Measurements from ENCODE around the gene TSPAN11. TPM values are rescaled to one million over a fixed set of nuclear protein-coding genes. Genes with fewer than 3 reads are reported as not detected.
"Not testable (repeated sequence)": the region's sequence is repeated elsewhere in the genome, so short reads cannot be mapped to it uniquely, and the experiment has no call there.

TSPAN11 gene
- total RNA-seq, 4 donors from 2014 or later = 1.5 to 3.0 (median 2.9) TPM

GRCh38 chr12:31008961-31009840 lies 82.7 kb downstream of the TSPAN11 start:
- in situ Hi-C loops (cut with MboI; ENCODE audit: low pct_ligation_motif_present in 1 of 4, low pct_unique_long_range_greater_than_20kb in 1 of 4, low sequenced_read_pairs in 3 of 4) = no loop called here
- Histone ChIP-seq H3K27me3 (no peaks in the 10 kb centered on the region), H3K4me1 (peaks cover 0 to 5% (median 0%) of the 10 kb centered on the region in 4 donors), H3K4me3 (no peak overlapping the region), H3K27ac (no peak overlapping the region), H3K36me3 (no peaks in the 10 kb centered on the region), H3K9me3 (no peaks in the 10 kb centered on the region)
- no peak for DNase-seq
- intact Hi-C loops (cut with DNase I; ENCODE audit: low total_unique reads) = no loop called here
- WGBS, 2 donors (ENCODE audit: low coverage in 1 of 2) = 93 to 100% methylated on average over 3 to 19 of the region's 19 CpGs
- no peak for TF ChIP-seq POLR2A (IDR thresholded peaks at IDR 0.05)
- no peak for TF ChIP-seq CTCF (IDR thresholded peaks at IDR 0.05)
- no peak for TF ChIP-seq EP300 (IDR thresholded peaks at IDR 0.05; ENCODE audit: low read depth)
- no peak for TF ChIP-seq POLR2AphosphoS5 (IDR thresholded peaks at IDR 0.05)

- Histone ChIP-seq H3K27ac (no peak overlapping the region), H3K27me3 (no peaks in the 10 kb centered on the region), H3K9me3 (no peaks in the 10 kb centered on the region), H3K36me3 (no peaks in the 10 kb centered on the region), H3K4me3 (no peak overlapping the region), H3K4me1 (peaks cover 0 to 5% (median 0%) of the 10 kb centered on the region in 4 donors)
- TF ChIP-seq POLR2AphosphoS5 (IDR thresholded peaks at IDR 0.05) (no peak), EP300 (IDR thresholded peaks at IDR 0.05; ENCODE audit: low read depth) (no peak), CTCF (IDR thresholded peaks at IDR 0.05) (no peak), POLR2A (IDR thresholded peaks at IDR 0.05) (no peak)
- no peak for DNase-seq
- in situ Hi-C loops (cut with MboI; ENCODE audit: low pct_ligation_motif_present in 1 of 4, low pct_unique_long_range_greater_than_20kb in 1 of 4, low sequenced_read_pairs in 3 of 4) = no loop called here
- intact Hi-C loops (cut with DNase I; ENCODE audit: low total_unique reads) = no loop called here
- 87% methylated on average over 4 of the region's 4 CpGs; no CpG with 5 or more reads in 1 of the 2 donors for WGBS, 2 donors (ENCODE audit: low coverage in 1 of 2)
Observed at GRCh38 chr12:31009976-31010375, 83.4 kb downstream of the TSPAN11 start.

- no peaks in the 10 kb centered on the region for H3K4me1 ChIP-seq
- H3K27ac ChIP-seq = no peak overlapping the region
- no peaks in the 10 kb centered on the region for H3K36me3 ChIP-seq
- no peak for DNase-seq
- in situ Hi-C loops (cut with MboI; ENCODE audit: low pct_ligation_motif_present in 1 of 4, low pct_unique_long_range_greater_than_20kb in 1 of 4, low sequenced_read_pairs in 3 of 4) = no loop called here
- no peak for TF ChIP-seq EP300 (IDR thresholded peaks at IDR 0.05; ENCODE audit: low read depth)
- TF ChIP-seq CTCF (IDR thresholded peaks at IDR 0.05) = no peak
- TF ChIP-seq POLR2AphosphoS5 (IDR thresholded peaks at IDR 0.05) = no peak
- no peak for TF ChIP-seq POLR2A (IDR thresholded peaks at IDR 0.05)
- no peaks in the 10 kb centered on the region for H3K9me3 ChIP-seq
- no peak overlapping the region for H3K4me3 ChIP-seq
- intact Hi-C loops (cut with DNase I; ENCODE audit: low total_unique reads) = no loop called here
- H3K27me3 ChIP-seq = no peaks in the 10 kb centered on the region
- whole genome bisulfite sequencing, 2 donors (ENCODE audit: low coverage in 1 of 2) = 91% methylated on average over 5 of the region's 5 CpGs; no CpG with 5 or more reads in 1 of the 2 donors
Observed at GRCh38 chr12:31011336-31011735, 84.8 kb downstream of the TSPAN11 start.

- Histone ChIP-seq H3K27me3 (no peaks in the 10 kb centered on the region), H3K36me3 (no peaks in the 10 kb centered on the region), H3K4me1 (no peaks in the 10 kb centered on the region), H3K9me3 (no peaks in the 10 kb centered on the region), H3K27ac (no peak overlapping the region), H3K4me3 (no peak overlapping the region)
- intact Hi-C loops (cut with DNase I; ENCODE audit: low total_unique reads) = no loop called here
- in situ Hi-C loops (cut with MboI; ENCODE audit: low pct_ligation_motif_present in 1 of 4, low pct_unique_long_range_greater_than_20kb in 1 of 4, low sequenced_read_pairs in 3 of 4) = no loop called here
- DNase-seq = no peak
- 69 to 92% methylated on average over 2 to 11 of the region's 11 CpGs for WGBS, 2 donors (ENCODE audit: low coverage in 1 of 2)
- TF ChIP-seq POLR2A (IDR thresholded peaks at IDR 0.05) = no peak
- no peak for TF ChIP-seq CTCF (IDR thresholded peaks at IDR 0.05)
- no peak for TF ChIP-seq EP300 (IDR thresholded peaks at IDR 0.05; ENCODE audit: low read depth)
- no peak for TF ChIP-seq POLR2AphosphoS5 (IDR thresholded peaks at IDR 0.05)
Observed at GRCh38 chr12:31011746-31012566, 85.4 kb downstream of the TSPAN11 start.

- H3K27ac ChIP-seq; H3K4me1 ChIP-seq; H3K36me3 ChIP-seq; H3K4me3 ChIP-seq; H3K9me3 ChIP-seq; intact Hi-C loops (cut with DNase I; ENCODE audit: low total_unique reads); H3K27me3 ChIP-seq; in situ Hi-C loops (cut with MboI; ENCODE audit: low pct_ligation_motif_present in 1 of 4, low pct_unique_long_range_greater_than_20kb in 1 of 4, low sequenced_read_pairs in 3 of 4); DNase-seq: not testable (repeated sequence)
- WGBS, 2 donors (ENCODE audit: low coverage in 1 of 2) = 89 to 90% methylated on average over 2 to 7 of the region's 7 CpGs
Observed at GRCh38 chr12:31012567-31012891, 86.0 kb downstream of the TSPAN11 start.
